Heart left ventricle (tissue), 16 donors: ENCODE results near the gene ERBB3. TPM values are rescaled to one million over a fixed set of nuclear protein-coding genes. Genes with fewer than 3 reads are reported as not detected.

Experiments
- ATAC-seq, 4 donors: fragments of 200-7000 bp; cut with Tn5 transposase; one replicate each; pipeline ENCODE4 v1.9.1; 2020 to 2022; ENCODE audit warnings: moderate library complexity in 4 of 4, mild to moderate bottlenecking in 3 of 4, moderate number of reproducible peaks in 1 of 4
- DNase-seq, 5 donors: peaks; one replicate each; pipeline ENCODE4 v3.0.0-alpha.2; 2020
- H3K27ac ChIP-seq, 12 donors: fragments of 200-600 bp; sonication (generic) in 4 of 12; one replicate each; pipeline versions ENCODE4 v1.5.0 to v1.8.0; 2016 to 2022; ENCODE audit warnings: mild to moderate bottlenecking in 2 of 12
- H3K27me3 ChIP-seq, 9 donors: fragments of 200-600 bp; sonication (generic) in 2 of 9; one replicate each; pipeline versions ENCODE4 v1.5.1 to v1.8.0; 2016 to 2022; ENCODE audit warnings: mild to moderate bottlenecking in 3 of 9
- H3K36me3 ChIP-seq, 9 donors: fragments of 200-600 bp; sonication (generic) in 2 of 9; one replicate each; pipeline versions ENCODE4 v1.5.0 to v1.8.0; 2018 to 2022; ENCODE audit warnings: mild to moderate bottlenecking in 2 of 9
- H3K4me1 ChIP-seq, 12 donors: fragments of 200-600 bp; sonication (generic) in 4 of 12; one replicate each; pipeline versions ENCODE4 v1.5.0 to v1.8.0; 2016 to 2022; ENCODE audit warnings: mild to moderate bottlenecking in 3 of 12
- H3K4me3 ChIP-seq, 12 donors: fragments of 200-600 bp; sonication (generic) in 4 of 12; one replicate each; pipeline versions ENCODE4 v1.5.0 to v1.8.0; 2017 to 2022; ENCODE audit warnings: mild to moderate bottlenecking in 9 of 12, moderate library complexity in 4 of 12
- H3K9me3 ChIP-seq, 12 donors: fragments of 200-600 bp; sonication (generic) in 4 of 12; one replicate each; pipeline versions ENCODE4 v1.5.0 to v1.8.0; 2016 to 2022; ENCODE audit warnings: mild to moderate bottlenecking in 1 of 12
- CTCF ChIP-seq, 12 donors: fragments of 200-600 bp; sonication (generic) in 4 of 12; IDR thresholded peaks; one replicate each; pipeline versions ENCODE4 v1.5.0 to v1.8.0; 2018 to 2022; ENCODE audit warnings: antibody characterized with exemption in 12 of 12, mild to moderate bottlenecking in 5 of 12
- POLR2A ChIP-seq, 2 donors: fragments of 450-650 bp; IDR thresholded peaks; one replicate each; pipeline ENCODE4 v1.6.1; 2017; ENCODE audit warnings: antibody characterized with exemption in 2 of 2, mild to moderate bottlenecking in 2 of 2, moderate library complexity in 2 of 2
- WGBS, 4 donors: extraction: QIAGEN DNeasy Blood & Tissue Kit in 2 of 4; methylation state at CpG; one replicate each; pipeline versions ENCODE4 v1.1.5 to v1.1.7; 2013 to 2018; 5-methylcytosine and 5-hydroxymethylcytosine counted together
- intact Hi-C, 10 donors: fragments of 100-400 bp; cut with DNase I; formaldehyde crosslinking; loops; one replicate each; pipeline versions ENCODE4 v1.11.1 to v1.14.2; 2022
- polyA plus RNA-seq, 2 donors: library from polyadenylated mRNA; stranded (reverse); fragments of 200-250 nt; gene quantifications; one replicate each; pipeline ENCODE4 v1.2.3, GENCODE V29; 2013
- total RNA-seq, 9 donors: library from RNA; depleted of rRNA in 2 of 9; stranded (reverse); fragments of >200 nt in 2 of 9; fragmentation: NEBNext Ultra II Directional in 3 of 9; extraction: Animal tissue kit (Norgen Biotek cat#: 25700) in 3 of 9; gene quantifications; one replicate each; pipeline versions ENCODE4 v1.1.0 to v1.2.4, GENCODE V29; 2016 to 2023
- donor health status: ischemic (EF 13 %, LVEDD 7.1; RV severe dilation, severe dysfunction).
- donor health status: healthy with polysubstance abuse.
- donor health status: DM: no; HTN: yes; CAD: no.
- donor health status: DM: no; HTN: no; CAD: no.
- donor health status: ischemic (EF 25% LVEDD 6.9; RV normal size, moderate dysfunction).
- donor health status: ischemic (EF 25% LVEDD 5.7; RV mildly dilated, moderate dysfunction).
- donor health status: healthy.
- donor health status: DM: yes; HTN: yes; CAD: no.
- donor health status: ischemic (EF 35%, LVEDD 5.7; RV mildly dilated, moderate dysfunction).
- donor health status: nonischemic (EF 11% LVEDD 7.7; RV severe dilation, severe dysfunction).
- donor health status: DM: yes; HTN: yes; CAD: no.
- donor health status: PGD.
- donor health status: ischemic (EF 29% LVEDD 5.4; RV normal size, mild dysfunction).
- donor health status: nonischemic (EF 23%, LVEDD 6.1; RV moderate dilation, normal function).

ERBB3 gene
- total and polyA plus RNA-seq, 11 donors, result 0.90 to 4.5 (median 2.2) TPM

GRCh38 chr12:56082382-56082781 is 2.4 kb downstream of the ERBB3 start:
- H3K4me1 ChIP-seq, result peaks cover 0 to 34% (median 16%) of the 10 kb centered on the region in 12 donors
- intact Hi-C loops, result no loop called here
- H3K27me3 ChIP-seq, result peaks cover 0 to 17% (median 10%) of the 10 kb centered on the region in 9 donors
- no peaks in the 10 kb centered on the region for H3K36me3 ChIP-seq
- H3K4me3 ChIP-seq, result no peak overlapping the region
- H3K27ac ChIP-seq, result no peak overlapping the region
- 49 to 100% (median 82%) methylated on average over 1 to 2 of the region's 2 CpGs for WGBS, 4 donors
- ATAC-seq (no peak), DNase-seq (no peak)
- TF ChIP-seq POLR2A (IDR thresholded peaks at IDR 0.05) (no peak), CTCF (IDR thresholded peaks at IDR 0.05) (no peak)
- H3K9me3 ChIP-seq, result no peaks in the 10 kb centered on the region

GRCh38 chr12:56082967-56083366 is 3.0 kb downstream of the ERBB3 start:
- no peak overlapping the region for H3K27ac ChIP-seq
- H3K4me1 ChIP-seq, result peaks cover 0 to 39% (median 16%) of the 10 kb centered on the region in 12 donors
- H3K9me3 ChIP-seq, result no peaks in the 10 kb centered on the region
- no peaks in the 10 kb centered on the region for H3K36me3 ChIP-seq
- H3K4me3 ChIP-seq, result no peak overlapping the region
- 57 to 68% (median 64%) methylated on average over 3 of the region's 3 CpGs for WGBS, 4 donors
- ATAC-seq (no peak), DNase-seq (no peak)
- peaks cover 0 to 17% (median 10%) of the 10 kb centered on the region in 9 donors for H3K27me3 ChIP-seq
- intact Hi-C loops, result no loop called here
- no peak for TF ChIP-seq CTCF (IDR thresholded peaks at IDR 0.05)
- TF ChIP-seq POLR2A (IDR thresholded peaks at IDR 0.05), result no peak

GRCh38 chr12:56084958-56085543 is 5.1 kb downstream of the ERBB3 start:
- no peaks in the 10 kb centered on the region for H3K36me3 ChIP-seq
- WGBS, 4 donors, result 82 to 88% (median 85%) methylated on average over 15 of the region's 15 CpGs
- intact Hi-C loops, result no loop called here
- no peak overlapping the region for H3K4me3 ChIP-seq
- peaks cover 0 to 12% (median 9%) of the 10 kb centered on the region in 9 donors for H3K27me3 ChIP-seq
- peaks cover 0 to 25% (median 6%) of the 10 kb centered on the region in 12 donors for H3K4me1 ChIP-seq
- TF ChIP-seq POLR2A (IDR thresholded peaks at IDR 0.05) (no peak), CTCF (IDR thresholded peaks at IDR 0.05) (peak in 5 of 12 donors; percentile 17 to 28 (median 21))
- no peaks in the 10 kb centered on the region for H3K9me3 ChIP-seq
- H3K27ac ChIP-seq, result no peak overlapping the region
- ATAC-seq (no peak), DNase-seq (no peak)

GRCh38 chr12:56086096-56086495 is 6.1 kb downstream of the ERBB3 start:
- 83 to 90% (median 87%) methylated on average over 3 of the region's 3 CpGs for WGBS, 4 donors
- H3K9me3 ChIP-seq, result no peaks in the 10 kb centered on the region
- DNase-seq (no peak), ATAC-seq (no peak)
- no peak overlapping the region for H3K4me3 ChIP-seq
- H3K27ac ChIP-seq, result no peak overlapping the region
- peaks cover 0 to 18% (median 1%) of the 10 kb centered on the region in 12 donors for H3K4me1 ChIP-seq
- intact Hi-C loops, result no loop called here
- no peaks in the 10 kb centered on the region for H3K36me3 ChIP-seq
- peaks cover 0 to 1% (median 0%) of the 10 kb centered on the region in 9 donors for H3K27me3 ChIP-seq
- TF ChIP-seq CTCF (IDR thresholded peaks at IDR 0.05) (no peak), POLR2A (IDR thresholded peaks at IDR 0.05) (no peak)
